BE2C (cell line): ENCODE measurements around the gene CEP128.

Source experiments
- DNase-seq: peaks from one replicate; pipeline ENCODE4 v3.0.0-alpha.2; 2020
- H3K27me3 ChIP-seq: fragments of 250-450 bp; sonication (Bioruptor Pico); 2 replicates; pipeline ENCODE4 v1.5.1; 2020; ENCODE audit warnings: mild to moderate bottlenecking
- H3K36me3 ChIP-seq: fragments of 250-450 bp; sonication (Bioruptor Pico); 2 replicates; pipeline ENCODE4 v1.5.1; 2020; ENCODE audit warnings: mild to moderate bottlenecking
- H3K4me1 ChIP-seq: fragments of 250-450 bp; sonication (Bioruptor Pico); 2 replicates; pipeline ENCODE4 v1.5.1; 2020
- H3K4me3 ChIP-seq: 2 replicates; pipeline ENCODE4 v1.5.1; 2011; ENCODE audit warnings: low read depth, low read length
- H3K9me3 ChIP-seq: fragments of 250-450 bp; sonication (Bioruptor Pico); 2 replicates; pipeline ENCODE4 v1.5.1; 2020
- CTCF ChIP-seq: IDR thresholded peaks from 2 replicates; pipeline ENCODE4 v1.5.1; 2012; ENCODE audit warnings: mild to moderate bottlenecking, low read depth, low read length

Gene CEP128

GRCh38 chr14:80522411-80522810, 419.1 kb downstream of the CEP128 start:
- no peak for TF ChIP-seq CTCF
- Histone ChIP-seq H3K27me3 (no peaks in the 10 kb centered on the region), H3K36me3 (no peaks in the 10 kb centered on the region), H3K9me3 (no peaks in the 10 kb centered on the region), H3K4me3 (no peak overlapping the region), H3K4me1 (no peaks in the 10 kb centered on the region)
- DNase-seq: no peak

GRCh38 chr14:80521456-80521855, 420.1 kb downstream of the CEP128 start:
- no peaks in the 10 kb centered on the region for H3K36me3 ChIP-seq
- no peak overlapping the region for H3K4me3 ChIP-seq
- no peaks in the 10 kb centered on the region for H3K27me3 ChIP-seq
- no peaks in the 10 kb centered on the region for H3K4me1 ChIP-seq
- no peak for TF ChIP-seq CTCF
- DNase-seq: no peak
- no peaks in the 10 kb centered on the region for H3K9me3 ChIP-seq

- Histone ChIP-seq H3K9me3 (no peaks in the 10 kb centered on the region), H3K36me3 (no peaks in the 10 kb centered on the region), H3K27me3 (no peaks in the 10 kb centered on the region), H3K4me1 (no peaks in the 10 kb centered on the region), H3K4me3 (no peak overlapping the region)
- DNase-seq: no peak
- TF ChIP-seq CTCF: no peak
Observed at GRCh38 chr14:80519002-80519401, 422.5 kb downstream of the CEP128 start.

GRCh38 chr14:80518173-80518572, 423.4 kb downstream of the CEP128 start:
- no peaks in the 10 kb centered on the region for H3K36me3 ChIP-seq
- H3K4me1 ChIP-seq: no peaks in the 10 kb centered on the region
- DNase-seq: no peak
- no peak for TF ChIP-seq CTCF
- no peak overlapping the region for H3K4me3 ChIP-seq
- no peaks in the 10 kb centered on the region for H3K9me3 ChIP-seq
- H3K27me3 ChIP-seq: no peaks in the 10 kb centered on the region

- H3K9me3 ChIP-seq: no peaks in the 10 kb centered on the region
- no peaks in the 10 kb centered on the region for H3K36me3 ChIP-seq
- TF ChIP-seq CTCF: no peak
- H3K4me1 ChIP-seq: no peaks in the 10 kb centered on the region
- no peak overlapping the region for H3K4me3 ChIP-seq
- DNase-seq: no peak
- no peaks in the 10 kb centered on the region for H3K27me3 ChIP-seq
Observed at GRCh38 chr14:80507292-80507869, 434.2 kb downstream of the CEP128 start.

GRCh38 chr14:80504781-80505180, 436.8 kb downstream of the CEP128 start:
- no peaks in the 10 kb centered on the region for H3K4me1 ChIP-seq
- no peaks in the 10 kb centered on the region for H3K9me3 ChIP-seq
- DNase-seq: no peak
- H3K36me3 ChIP-seq: no peaks in the 10 kb centered on the region
- no peaks in the 10 kb centered on the region for H3K27me3 ChIP-seq
- no peak overlapping the region for H3K4me3 ChIP-seq
- no peak for TF ChIP-seq CTCF
